SK-N-SH treated with all-trans-retinoic acid at 6 μM for 48 hours (cell line): ENCODE measurements around the gene VPS13D.

ENCODE experiments used
- ATAC-seq: fragments of 200-7000 bp; cut with Tn5 transposase; 3 replicates; pipeline ENCODE4 v1.9.1; 2020; ENCODE audit warnings: mild to moderate bottlenecking, moderate library complexity
- ARNTL ChIP-seq: fragments of 450-650 bp; formaldehyde crosslinking; IDR thresholded peaks from 2 replicates; pipeline ENCODE4 v1.5.0; 2020; ENCODE audit warnings: low read depth, mild to moderate bottlenecking, moderate library complexity, borderline replicate concordance
- BACH2 ChIP-seq: fragments of 250-450 bp; sonication (Bioruptor Pico); IDR thresholded peaks from 2 replicates; pipeline ENCODE4 v1.9.0; 2021; ENCODE audit warnings: mild to moderate bottlenecking, borderline replicate concordance
- CSDC2 ChIP-seq: fragments of 250-450 bp; sonication (Bioruptor Pico); IDR thresholded peaks from 2 replicates; pipeline ENCODE4 v1.5.0; 2020; ENCODE audit warnings: mild to moderate bottlenecking, moderate library complexity
- ESRRG ChIP-seq: fragments of 250-450 bp; sonication (Bioruptor Pico); IDR thresholded peaks from 2 replicates; pipeline ENCODE4 v1.6.1; 2021; ENCODE audit warnings: mild to moderate bottlenecking
- GLIS3 ChIP-seq: fragments of 250-450 bp; sonication (Bioruptor Pico); IDR thresholded peaks from 2 replicates; pipeline ENCODE4 v1.5.0; 2020; ENCODE audit warnings: mild to moderate bottlenecking, moderate library complexity
- ISL1 ChIP-seq: fragments of 250-450 bp; sonication (Bioruptor Pico); IDR thresholded peaks from 2 replicates; pipeline ENCODE4 v2.1.2; 2022; ENCODE audit warnings: mild to moderate bottlenecking, moderate library complexity
- OSR1 ChIP-seq: fragments of 250-450 bp; sonication (Bioruptor Pico); IDR thresholded peaks from 2 replicates; pipeline ENCODE4 v1.8.0; 2022; ENCODE audit warnings: moderate library complexity, mild to moderate bottlenecking, inconsistent platforms
- PPARA ChIP-seq: fragments of 250-450 bp; sonication (Bioruptor Pico); IDR thresholded peaks from 2 replicates; pipeline ENCODE4 v1.5.0; 2020; ENCODE audit warnings: mild to moderate bottlenecking, borderline replicate concordance
- SNAI2 ChIP-seq: fragments of 250-450 bp; sonication (Bioruptor Pico); IDR thresholded peaks from 2 replicates; pipeline ENCODE4 v1.5.0; 2020; ENCODE audit warnings: mild to moderate bottlenecking, moderate library complexity
- TCF4 ChIP-seq: fragments of 250-450 bp; sonication (Bioruptor Pico); IDR thresholded peaks from 2 replicates; pipeline ENCODE4 v1.8.0; 2021; ENCODE audit warnings: mild to moderate bottlenecking, moderate library complexity, borderline replicate concordance
- ZC3H10 ChIP-seq: fragments of 250-450 bp; sonication (Bioruptor Pico); IDR thresholded peaks from 2 replicates; pipeline ENCODE4 v1.5.1; 2021; ENCODE audit warnings: mild to moderate bottlenecking, moderate library complexity
- ZFP3 ChIP-seq: fragments of 250-450 bp; sonication (Bioruptor Pico); IDR thresholded peaks from 2 replicates; pipeline ENCODE4 v1.5.0; 2020; ENCODE audit warnings: mild to moderate bottlenecking, moderate library complexity
- ZFP30 ChIP-seq: fragments of 450-650 bp; formaldehyde crosslinking; IDR thresholded peaks from 2 replicates; pipeline ENCODE4 v1.5.0; 2022; ENCODE audit warnings: mild to moderate bottlenecking, moderate library complexity
- ZNF565 ChIP-seq: fragments of 450-650 bp; formaldehyde crosslinking; conservative IDR thresholded peaks from 2 replicates; pipeline ENCODE4 v1.5.0; 2020; ENCODE audit warnings: low read depth, mild to moderate bottlenecking, moderate library complexity
- ZNF70 ChIP-seq: fragments of 450-650 bp; formaldehyde crosslinking; IDR thresholded peaks from 2 replicates; pipeline ENCODE4 v1.5.0; 2020; ENCODE audit warnings: mild to moderate bottlenecking, moderate library complexity
- ZNF8 ChIP-seq: fragments of 450-650 bp; formaldehyde crosslinking; IDR thresholded peaks from 2 replicates; pipeline ENCODE4 v1.5.0; 2020; ENCODE audit warnings: mild to moderate bottlenecking, moderate library complexity
- TF ChIP-seq, protein P1 (sequence below): fragments of 250-450 bp; sonication (Bioruptor Pico); IDR thresholded peaks from 2 replicates; pipeline ENCODE4 v1.8.0; 2021; ENCODE audit warnings: low read depth, mild to moderate bottlenecking, moderate library complexity, borderline replicate concordance
- TF ChIP-seq, protein P2 (sequence below): fragments of 250-450 bp; sonication (Bioruptor Pico); IDR thresholded peaks from 2 replicates; pipeline ENCODE4 v1.8.0; 2020; ENCODE audit warnings: mild to moderate bottlenecking, moderate library complexity, borderline replicate concordance
- TF ChIP-seq, protein P3 (sequence below): fragments of 250-450 bp; sonication (Bioruptor Pico); IDR thresholded peaks from 2 replicates; pipeline ENCODE4 v1.5.1; 2020; ENCODE audit warnings: low read depth, mild to moderate bottlenecking, moderate library complexity
- TF ChIP-seq, protein P4 (sequence below): fragments of 250-450 bp; sonication (Bioruptor Pico); IDR thresholded peaks from 2 replicates; pipeline ENCODE4 v1.5.0; 2020; ENCODE audit warnings: mild to moderate bottlenecking, moderate library complexity
- TF ChIP-seq, protein P5 (sequence below): fragments of 250-450 bp; sonication (Bioruptor Pico); IDR thresholded peaks from 2 replicates; pipeline ENCODE4 v1.5.1; 2021; ENCODE audit warnings: mild to moderate bottlenecking, moderate library complexity

VPS13D gene

DNA sequence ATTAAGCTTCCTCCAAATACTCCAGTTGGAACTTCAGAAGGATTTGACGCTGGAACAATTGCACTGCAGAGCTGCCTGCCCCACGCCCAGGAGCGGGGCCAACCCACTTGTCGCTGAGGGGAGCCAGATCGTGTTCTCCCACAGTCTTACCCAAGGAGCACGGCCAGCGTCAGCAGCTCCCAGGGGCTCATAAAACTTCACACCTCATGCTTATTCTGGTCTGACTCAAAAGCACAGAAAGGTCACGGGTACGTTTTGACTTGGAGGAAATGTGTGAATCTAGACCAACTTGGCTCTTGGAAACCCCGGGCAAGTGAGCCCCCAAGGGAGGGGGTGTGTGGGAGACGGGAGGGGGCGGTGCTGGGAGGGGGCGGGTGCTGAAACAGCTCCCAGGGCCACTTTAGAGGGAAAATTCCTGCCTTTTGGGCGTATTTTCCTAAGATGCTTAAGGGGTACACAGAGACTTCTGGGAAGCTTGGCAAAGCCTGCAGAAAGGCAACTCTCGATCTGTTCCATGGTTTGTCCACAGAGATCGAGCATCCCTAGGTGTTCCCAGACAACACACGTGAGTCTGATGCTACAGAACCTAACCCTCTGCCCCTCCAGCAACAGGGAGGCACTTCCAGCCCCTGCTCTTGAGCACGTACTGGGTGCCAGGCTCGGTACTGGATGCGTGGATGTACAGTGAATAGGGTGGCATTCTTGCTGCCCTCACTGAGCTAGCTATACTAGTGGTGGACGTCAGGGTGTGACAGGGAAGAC lies 289.3 kb downstream of the VPS13D start:
- ATAC-seq = no peak; the same call in 2 of the 3 replicates
- TF ChIP-seq ESRRG = no peak
- TF ChIP-seq, protein P1, sequence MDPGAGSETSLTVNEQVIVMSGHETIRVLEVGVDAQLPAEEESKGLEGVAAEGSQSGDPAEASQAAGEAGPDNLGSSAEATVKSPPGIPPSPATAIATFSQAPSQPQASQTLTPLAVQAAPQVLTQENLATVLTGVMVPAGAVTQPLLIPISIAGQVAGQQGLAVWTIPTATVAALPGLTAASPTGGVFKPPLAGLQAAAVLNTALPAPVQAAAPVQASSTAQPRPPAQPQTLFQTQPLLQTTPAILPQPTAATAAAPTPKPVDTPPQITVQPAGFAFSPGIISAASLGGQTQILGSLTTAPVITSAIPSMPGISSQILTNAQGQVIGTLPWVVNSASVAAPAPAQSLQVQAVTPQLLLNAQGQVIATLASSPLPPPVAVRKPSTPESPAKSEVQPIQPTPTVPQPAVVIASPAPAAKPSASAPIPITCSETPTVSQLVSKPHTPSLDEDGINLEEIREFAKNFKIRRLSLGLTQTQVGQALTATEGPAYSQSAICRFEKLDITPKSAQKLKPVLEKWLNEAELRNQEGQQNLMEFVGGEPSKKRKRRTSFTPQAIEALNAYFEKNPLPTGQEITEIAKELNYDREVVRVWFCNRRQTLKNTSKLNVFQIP (CRISPR knock-in tag) = no peak
- TF ChIP-seq, protein P2, sequence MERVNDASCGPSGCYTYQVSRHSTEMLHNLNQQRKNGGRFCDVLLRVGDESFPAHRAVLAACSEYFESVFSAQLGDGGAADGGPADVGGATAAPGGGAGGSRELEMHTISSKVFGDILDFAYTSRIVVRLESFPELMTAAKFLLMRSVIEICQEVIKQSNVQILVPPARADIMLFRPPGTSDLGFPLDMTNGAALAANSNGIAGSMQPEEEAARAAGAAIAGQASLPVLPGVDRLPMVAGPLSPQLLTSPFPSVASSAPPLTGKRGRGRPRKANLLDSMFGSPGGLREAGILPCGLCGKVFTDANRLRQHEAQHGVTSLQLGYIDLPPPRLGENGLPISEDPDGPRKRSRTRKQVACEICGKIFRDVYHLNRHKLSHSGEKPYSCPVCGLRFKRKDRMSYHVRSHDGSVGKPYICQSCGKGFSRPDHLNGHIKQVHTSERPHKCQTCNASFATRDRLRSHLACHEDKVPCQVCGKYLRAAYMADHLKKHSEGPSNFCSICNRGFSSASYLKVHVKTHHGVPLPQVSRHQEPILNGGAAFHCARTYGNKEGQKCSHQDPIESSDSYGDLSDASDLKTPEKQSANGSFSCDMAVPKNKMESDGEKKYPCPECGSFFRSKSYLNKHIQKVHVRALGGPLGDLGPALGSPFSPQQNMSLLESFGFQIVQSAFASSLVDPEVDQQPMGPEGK = no peak
- TF ChIP-seq CSDC2 (CRISPR knock-in tag) = no peak
- no peak for TF ChIP-seq GLIS3 (CRISPR knock-in tag)
- no peak for TF ChIP-seq TCF4 (CRISPR knock-in tag)
- TF ChIP-seq BACH2 (CRISPR knock-in tag) = no peak
- no peak for TF ChIP-seq SNAI2 (CRISPR knock-in tag)
- no peak for TF ChIP-seq ZNF8 (CRISPR knock-in tag)
- no peak for TF ChIP-seq ZNF565 (CRISPR knock-in tag)
- no peak for TF ChIP-seq ZNF70 (CRISPR knock-in tag)
- no peak for TF ChIP-seq ARNTL (CRISPR knock-in tag)
- no peak for TF ChIP-seq ZFP30 (CRISPR knock-in tag)
- no peak for TF ChIP-seq ZFP3
- no peak for TF ChIP-seq PPARA (CRISPR knock-in tag)
- TF ChIP-seq, protein P3, sequence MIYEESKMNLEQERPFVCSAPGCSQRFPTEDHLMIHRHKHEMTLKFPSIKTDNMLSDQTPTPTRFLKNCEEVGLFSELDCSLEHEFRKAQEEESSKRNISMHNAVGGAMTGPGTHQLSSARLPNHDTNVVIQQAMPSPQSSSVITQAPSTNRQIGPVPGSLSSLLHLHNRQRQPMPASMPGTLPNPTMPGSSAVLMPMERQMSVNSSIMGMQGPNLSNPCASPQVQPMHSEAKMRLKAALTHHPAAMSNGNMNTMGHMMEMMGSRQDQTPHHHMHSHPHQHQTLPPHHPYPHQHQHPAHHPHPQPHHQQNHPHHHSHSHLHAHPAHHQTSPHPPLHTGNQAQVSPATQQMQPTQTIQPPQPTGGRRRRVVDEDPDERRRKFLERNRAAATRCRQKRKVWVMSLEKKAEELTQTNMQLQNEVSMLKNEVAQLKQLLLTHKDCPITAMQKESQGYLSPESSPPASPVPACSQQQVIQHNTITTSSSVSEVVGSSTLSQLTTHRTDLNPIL = no peak
- TF ChIP-seq, protein P4, sequence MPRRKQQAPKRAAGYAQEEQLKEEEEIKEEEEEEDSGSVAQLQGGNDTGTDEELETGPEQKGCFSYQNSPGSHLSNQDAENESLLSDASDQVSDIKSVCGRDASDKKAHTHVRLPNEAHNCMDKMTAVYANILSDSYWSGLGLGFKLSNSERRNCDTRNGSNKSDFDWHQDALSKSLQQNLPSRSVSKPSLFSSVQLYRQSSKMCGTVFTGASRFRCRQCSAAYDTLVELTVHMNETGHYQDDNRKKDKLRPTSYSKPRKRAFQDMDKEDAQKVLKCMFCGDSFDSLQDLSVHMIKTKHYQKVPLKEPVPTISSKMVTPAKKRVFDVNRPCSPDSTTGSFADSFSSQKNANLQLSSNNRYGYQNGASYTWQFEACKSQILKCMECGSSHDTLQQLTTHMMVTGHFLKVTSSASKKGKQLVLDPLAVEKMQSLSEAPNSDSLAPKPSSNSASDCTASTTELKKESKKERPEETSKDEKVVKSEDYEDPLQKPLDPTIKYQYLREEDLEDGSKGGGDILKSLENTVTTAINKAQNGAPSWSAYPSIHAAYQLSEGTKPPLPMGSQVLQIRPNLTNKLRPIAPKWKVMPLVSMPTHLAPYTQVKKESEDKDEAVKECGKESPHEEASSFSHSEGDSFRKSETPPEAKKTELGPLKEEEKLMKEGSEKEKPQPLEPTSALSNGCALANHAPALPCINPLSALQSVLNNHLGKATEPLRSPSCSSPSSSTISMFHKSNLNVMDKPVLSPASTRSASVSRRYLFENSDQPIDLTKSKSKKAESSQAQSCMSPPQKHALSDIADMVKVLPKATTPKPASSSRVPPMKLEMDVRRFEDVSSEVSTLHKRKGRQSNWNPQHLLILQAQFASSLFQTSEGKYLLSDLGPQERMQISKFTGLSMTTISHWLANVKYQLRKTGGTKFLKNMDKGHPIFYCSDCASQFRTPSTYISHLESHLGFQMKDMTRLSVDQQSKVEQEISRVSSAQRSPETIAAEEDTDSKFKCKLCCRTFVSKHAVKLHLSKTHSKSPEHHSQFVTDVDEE = no peak
- TF ChIP-seq, protein P5, sequence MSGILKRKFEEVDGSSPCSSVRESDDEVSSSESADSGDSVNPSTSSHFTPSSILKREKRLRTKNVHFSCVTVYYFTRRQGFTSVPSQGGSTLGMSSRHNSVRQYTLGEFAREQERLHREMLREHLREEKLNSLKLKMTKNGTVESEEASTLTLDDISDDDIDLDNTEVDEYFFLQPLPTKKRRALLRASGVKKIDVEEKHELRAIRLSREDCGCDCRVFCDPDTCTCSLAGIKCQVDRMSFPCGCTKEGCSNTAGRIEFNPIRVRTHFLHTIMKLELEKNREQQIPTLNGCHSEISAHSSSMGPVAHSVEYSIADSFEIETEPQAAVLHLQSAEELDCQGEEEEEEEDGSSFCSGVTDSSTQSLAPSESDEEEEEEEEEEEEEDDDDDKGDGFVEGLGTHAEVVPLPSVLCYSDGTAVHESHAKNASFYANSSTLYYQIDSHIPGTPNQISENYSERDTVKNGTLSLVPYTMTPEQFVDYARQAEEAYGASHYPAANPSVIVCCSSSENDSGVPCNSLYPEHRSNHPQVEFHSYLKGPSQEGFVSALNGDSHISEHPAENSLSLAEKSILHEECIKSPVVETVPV = no peak
- TF ChIP-seq ZC3H10 = no peak

DNA sequence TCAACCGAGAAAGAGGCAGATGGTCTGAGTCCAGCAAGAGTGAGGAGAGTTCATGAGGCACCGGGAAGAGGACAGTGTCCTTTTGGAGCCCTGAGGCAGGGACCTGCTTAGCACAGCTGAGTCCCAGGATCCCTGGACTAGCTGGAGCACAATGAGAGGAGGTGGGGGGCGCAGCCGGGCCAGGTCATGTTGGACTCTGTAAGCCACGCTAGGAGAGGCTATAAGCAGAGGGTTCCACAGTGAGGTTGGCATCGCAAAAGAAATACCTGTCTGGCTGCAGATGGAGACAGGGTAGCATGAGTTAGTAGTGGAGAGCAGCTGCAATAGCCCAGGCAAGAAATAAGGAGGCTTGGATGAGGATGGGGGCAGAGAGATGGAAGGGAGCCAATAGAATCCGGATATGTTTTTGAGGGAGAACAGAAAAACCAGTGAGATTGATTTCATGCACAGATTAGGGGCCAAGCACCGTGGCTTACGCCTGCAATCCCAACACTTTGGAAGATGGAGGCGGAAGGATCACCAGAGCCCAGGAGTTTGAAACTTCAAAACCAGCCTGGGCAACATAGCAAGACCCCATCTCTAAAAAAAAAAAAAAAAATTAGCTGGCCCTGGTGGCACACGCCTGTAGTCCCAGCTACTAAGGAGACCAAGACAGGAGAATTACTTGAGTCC lies 290.0 kb downstream of the VPS13D start:
- TF ChIP-seq ISL1 (CRISPR knock-in tag) (no peak), ZFP3 (no peak), ZNF8 (CRISPR knock-in tag) (no peak), OSR1 (CRISPR knock-in tag) (no peak), GLIS3 (CRISPR knock-in tag) (no peak), ZC3H10 (no peak), SNAI2 (CRISPR knock-in tag) (no peak), ZNF565 (CRISPR knock-in tag) (no peak)
- TF ChIP-seq, protein P2 = no peak
- TF ChIP-seq, protein P1 (CRISPR knock-in tag) = no peak
- TF ChIP-seq, all 23 proteins: peak for 0
- ATAC-seq = no peak
